Endothelial cell of umbilical vein (primary cell): ENCODE results near the gene METRNL.

ENCODE experiments used
- CTCF ChIP-seq, 2 donors: IDR thresholded peaks; 1 replicate in 1 of 2; 2 replicates in 1 of 2; pipeline ENCODE4 v1.5.1; 2011; ENCODE audit warnings: low read length in 2 of 2, mild to moderate bottlenecking in 2 of 2, moderate library complexity in 2 of 2, control low read depth in 1 of 2, inconsistent platforms in 1 of 2, low read depth in 1 of 2; ENCODE audit not compliant: insufficient read depth in 1 of 2; ENCODE audit errors: extremely low read depth in 1 of 2
- EZH2 ChIP-seq: IDR thresholded peaks from 2 replicates; pipeline ENCODE4 v1.6.1; 2012; ENCODE audit warnings: borderline replicate concordance, low read depth, mild to moderate bottlenecking, moderate library complexity, low read length, inconsistent platforms; ENCODE audit not compliant: severe bottlenecking
- GATA2 ChIP-seq: IDR thresholded peaks from 2 replicates; pipeline ENCODE4 v1.7.0; 2011; ENCODE audit warnings: low read depth, mild to moderate bottlenecking, moderate library complexity, mixed read lengths, low read length; ENCODE audit not compliant: insufficient read length, insufficient read depth
- MAX ChIP-seq: IDR thresholded peaks from 2 replicates; pipeline ENCODE4 v1.6.1; 2011; ENCODE audit not compliant: insufficient read depth, insufficient read length
- POLR2A ChIP-seq: IDR thresholded peaks from 2 replicates; pipeline ENCODE4 v1.6.1; 2012; ENCODE audit warnings: low read depth, mild to moderate bottlenecking, control low read depth, low read length
- POLR2AphosphoS5 ChIP-seq: IDR thresholded peaks from 2 replicates; pipeline ENCODE4 v1.6.1; 2012; ENCODE audit warnings: low read depth, mild to moderate bottlenecking, control low read depth, low read length, moderate library complexity; ENCODE audit not compliant: insufficient read depth

- TF ChIP-seq CTCF (IDR thresholded peaks at IDR 0.05; ENCODE audit: extremely low read depth in 1 of 2, insufficient read depth in 1 of 2, low read depth in 1 of 2, low read length in 2 of 2) = no peak
- no peak for TF ChIP-seq POLR2A
- no peak for TF ChIP-seq EZH2
- no peak for TF ChIP-seq POLR2AphosphoS5
- TF ChIP-seq GATA2 = no peak
- TF ChIP-seq MAX = no peak
These were observed 22.5 kb downstream of the METRNL start for GRCh38 chr17:83101805-83102480.
